OCI-M1 (cell line): ENCODE data around the gene KCNQ1.
A peak's percentile ranks its signal among the peaks of the same experiment; 100 is the strongest.

ENCODE experiments used
- DNase-seq: peaks from one replicate; lab custom pipeline; 2025; lab: John Stamatoyannopoulos, UW

The KCNQ1 gene

DNA sequence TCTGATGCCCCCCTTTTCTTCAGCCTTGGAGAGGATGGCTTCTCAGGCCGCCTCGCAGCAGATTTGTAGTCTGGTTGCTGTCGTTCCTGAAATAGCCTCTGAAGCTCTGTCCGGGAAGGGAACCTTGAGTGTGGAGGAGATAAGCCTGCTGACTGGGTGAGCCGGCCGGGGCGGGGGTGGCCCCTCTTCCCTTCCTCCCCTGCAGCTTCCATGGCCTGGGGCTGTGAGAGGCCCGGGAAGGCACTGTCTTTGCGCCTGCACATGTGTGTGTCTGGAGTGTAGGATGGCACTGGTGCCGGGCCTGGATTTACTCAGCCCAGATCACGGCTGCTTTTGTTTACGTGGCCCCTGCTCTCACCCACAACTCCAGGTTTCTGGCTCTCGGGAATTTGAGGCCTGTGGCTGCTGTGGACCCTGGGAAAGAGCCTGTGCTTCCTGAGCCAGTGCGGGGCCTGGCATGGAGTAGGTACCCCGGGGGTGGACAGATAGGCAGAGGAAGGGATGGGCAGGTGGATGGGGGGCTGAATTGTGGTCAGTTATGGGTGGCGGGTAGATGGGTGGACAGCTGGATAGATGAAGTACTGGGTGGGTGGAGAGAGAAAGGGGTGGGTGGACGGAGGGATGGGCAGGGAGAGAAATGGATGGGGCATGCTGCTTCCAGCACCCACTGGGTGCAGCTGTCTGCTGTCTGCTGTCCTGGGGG is 16.6 kb downstream of the KCNQ1 start:
- DNase-seq, result peak; percentile 55

DNA sequence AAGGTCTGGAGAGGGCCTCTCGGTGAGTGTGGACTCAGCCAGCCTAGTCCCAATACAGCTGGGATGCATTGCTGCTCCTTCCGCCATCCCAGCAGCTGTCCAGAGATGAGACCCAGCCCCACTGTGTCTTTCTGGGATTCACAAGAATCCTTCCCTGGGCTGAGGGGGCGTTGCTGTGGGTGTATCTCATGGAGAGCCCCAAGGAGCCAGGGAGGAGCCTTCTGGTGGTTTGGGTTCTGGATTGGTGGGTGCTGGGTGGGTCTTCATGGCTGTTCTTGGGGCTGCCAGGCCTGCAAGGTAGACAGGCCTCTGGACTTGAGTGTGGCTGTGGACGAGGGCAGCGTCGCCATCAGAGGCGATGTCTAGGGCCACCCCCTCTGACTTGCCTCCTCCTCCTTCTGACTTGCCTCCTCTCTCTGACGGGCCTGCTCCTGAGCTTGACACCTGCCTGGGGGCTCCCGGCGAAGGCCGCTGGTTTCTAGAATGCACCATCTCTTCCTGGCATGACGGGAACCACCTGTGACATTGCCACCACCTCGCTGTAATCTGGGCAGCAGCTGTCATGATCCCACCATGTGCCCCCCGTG is 17.2 kb downstream of the KCNQ1 start:
- no peak for DNase-seq

DNA sequence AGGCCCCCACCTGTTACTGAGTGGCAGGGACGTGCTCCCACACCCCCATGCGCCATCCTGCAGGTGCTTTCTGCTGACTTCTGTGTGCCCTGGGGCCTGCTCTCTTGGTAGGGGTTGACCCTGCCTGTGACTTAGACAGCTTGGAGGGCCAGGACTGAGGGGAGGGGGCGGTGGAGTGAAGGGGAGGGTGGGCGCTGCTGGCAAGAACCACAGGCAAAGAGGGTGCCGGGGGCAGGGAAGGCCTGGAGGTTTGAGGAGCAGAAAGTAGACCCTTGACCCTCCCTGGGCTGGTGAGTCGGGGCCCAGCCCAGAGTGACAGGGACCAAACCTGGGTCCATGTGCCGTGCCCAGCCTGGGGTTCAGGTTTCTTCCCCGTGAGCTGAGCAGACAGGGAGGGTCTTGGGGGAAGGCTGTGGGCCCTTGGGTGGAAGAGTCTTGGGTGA is 17.8 kb downstream of the KCNQ1 start:
- DNase-seq, result no peak

DNA sequence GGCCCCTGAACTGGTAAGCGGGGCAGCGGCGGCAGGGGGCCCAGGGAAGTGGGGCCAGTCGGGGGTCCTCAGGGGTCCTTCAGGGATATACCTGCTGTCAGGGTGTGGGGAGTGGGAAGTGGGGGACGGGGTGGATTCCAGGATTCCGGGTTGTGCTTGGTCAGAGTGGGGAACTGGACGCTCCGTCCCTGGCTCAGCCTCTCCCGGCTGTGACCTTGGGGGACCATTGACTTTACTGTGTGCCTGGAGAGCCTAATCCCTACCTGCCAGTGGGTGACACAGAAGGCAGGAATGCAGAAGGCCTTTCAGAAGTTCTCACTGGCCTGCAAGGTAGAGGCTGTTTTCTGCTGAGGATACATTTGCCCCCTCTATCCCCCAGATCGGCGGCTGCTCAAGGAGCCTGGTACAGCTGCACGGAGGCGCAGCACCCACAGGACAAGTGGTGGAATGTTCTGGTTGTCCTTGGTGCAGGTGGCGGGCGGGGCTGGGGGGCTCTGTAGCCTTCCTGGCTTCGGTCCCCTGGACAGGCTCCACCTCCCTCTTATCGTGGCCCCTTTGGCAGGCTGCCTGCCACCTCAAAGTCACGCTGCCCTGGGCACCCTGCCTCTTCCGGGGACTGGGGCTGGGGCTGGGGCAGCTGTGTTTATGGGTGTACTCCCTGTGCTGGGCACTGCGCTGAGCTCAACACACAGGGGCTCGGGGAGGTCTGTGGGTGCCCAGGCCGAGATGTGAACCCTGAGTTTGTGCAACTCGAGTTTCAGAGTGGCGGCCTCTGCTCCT is 18.4 kb downstream of the KCNQ1 start:
- peak; percentile 31 for DNase-seq

DNA sequence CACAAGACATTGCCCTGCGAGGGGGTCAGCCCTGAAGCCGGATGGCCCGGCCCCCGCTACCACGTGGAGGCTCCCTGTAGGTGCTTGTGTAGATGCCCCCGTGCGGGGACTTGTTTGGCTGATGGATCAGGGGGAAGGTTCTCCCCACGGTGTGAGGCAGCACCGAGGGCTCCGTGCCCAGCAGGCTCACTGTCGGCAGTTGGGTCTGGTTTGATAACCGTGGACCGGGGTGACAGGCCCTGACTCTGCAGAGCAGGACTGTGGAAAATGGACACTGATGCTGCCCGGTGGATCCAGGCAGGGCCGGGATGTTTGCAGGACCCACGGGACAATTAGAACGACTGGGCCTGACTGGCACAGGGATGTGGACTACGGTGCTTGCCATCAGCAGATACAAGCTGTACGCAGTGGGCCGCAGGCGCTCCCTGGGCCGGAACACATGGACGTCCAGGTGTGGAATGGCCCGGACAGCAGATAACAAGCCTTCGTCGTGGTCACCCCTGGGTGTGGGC is 19.0 kb downstream of the KCNQ1 start:
- no peak for DNase-seq

DNA sequence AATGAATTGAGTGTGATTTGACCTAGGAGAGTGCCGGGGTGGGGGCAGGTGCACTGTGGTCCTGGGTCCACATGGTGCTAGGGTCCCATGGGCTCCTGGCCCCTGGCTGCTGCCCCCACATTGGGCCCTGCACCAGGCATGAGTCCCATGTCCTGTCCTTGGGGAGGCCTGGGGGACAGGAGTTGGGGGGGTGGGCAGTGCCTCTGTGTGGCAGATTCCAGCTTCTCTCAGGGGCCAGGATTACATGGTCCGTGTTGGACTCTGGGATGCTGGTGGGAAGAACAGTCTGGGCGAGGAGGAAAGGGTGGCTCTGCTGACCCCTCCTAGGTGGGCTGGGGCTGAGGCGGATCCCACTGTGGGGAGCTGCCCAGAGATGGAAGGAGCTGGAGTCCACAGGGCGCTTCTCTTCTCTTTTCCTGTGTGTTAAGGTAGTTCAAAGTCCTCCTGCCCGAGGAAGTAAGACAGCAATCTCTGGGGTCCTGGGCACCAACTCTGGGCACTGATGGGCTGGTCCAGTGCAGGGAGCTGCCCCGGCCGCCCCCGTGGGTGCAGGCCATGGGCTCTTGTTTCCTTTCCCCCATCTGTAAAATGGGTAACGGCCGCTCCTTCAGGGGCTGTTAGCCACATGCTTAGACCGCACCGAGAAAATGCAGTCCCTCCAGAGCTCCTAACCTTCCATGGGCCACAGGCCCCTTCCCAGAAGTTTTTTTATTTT is 19.8 kb downstream of the KCNQ1 start:
- no peak for DNase-seq

DNA sequence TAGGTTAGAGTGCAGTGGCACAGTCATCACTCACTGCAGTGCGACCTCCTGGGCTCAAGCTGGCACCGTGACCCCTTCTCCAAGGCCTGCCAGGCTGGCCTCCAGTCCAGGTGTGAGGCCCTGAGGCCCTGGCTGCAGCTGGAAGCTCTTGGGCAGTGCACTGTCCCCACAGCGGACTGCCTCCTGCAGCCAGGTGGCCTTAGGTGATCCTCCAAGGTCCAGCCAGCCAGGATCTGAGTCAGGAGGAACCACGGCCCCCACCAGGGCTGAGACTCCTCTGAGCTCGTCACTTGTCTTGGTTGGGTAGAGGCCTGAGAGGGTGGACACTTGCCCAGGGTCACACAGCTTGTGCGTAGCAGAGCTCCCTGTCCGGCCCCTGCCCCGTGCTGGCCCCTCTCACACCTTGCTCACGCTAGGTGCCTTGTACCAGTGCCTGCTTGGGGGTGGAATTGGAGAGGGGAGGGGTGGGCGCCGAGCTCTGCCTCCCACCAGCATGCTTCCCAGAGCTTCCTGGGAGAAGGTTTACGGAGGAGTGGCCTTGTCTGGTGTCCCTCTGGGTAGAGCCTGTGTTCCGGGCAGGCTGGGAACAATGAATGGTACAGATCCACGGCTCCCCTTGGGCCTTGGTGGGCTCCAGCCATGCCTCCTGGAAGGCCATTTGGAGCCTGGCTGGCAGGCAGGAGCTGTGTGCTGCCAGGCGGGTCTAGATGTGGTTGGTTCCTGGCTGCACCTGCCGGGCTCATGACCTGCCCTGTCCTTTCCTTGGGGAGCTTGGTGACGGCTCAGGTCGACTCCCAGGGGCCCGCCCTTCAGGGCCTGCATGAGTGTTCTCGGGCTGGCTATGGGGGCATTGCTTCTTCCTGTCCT is 20.6 kb downstream of the KCNQ1 start:
- no peak for DNase-seq

DNA sequence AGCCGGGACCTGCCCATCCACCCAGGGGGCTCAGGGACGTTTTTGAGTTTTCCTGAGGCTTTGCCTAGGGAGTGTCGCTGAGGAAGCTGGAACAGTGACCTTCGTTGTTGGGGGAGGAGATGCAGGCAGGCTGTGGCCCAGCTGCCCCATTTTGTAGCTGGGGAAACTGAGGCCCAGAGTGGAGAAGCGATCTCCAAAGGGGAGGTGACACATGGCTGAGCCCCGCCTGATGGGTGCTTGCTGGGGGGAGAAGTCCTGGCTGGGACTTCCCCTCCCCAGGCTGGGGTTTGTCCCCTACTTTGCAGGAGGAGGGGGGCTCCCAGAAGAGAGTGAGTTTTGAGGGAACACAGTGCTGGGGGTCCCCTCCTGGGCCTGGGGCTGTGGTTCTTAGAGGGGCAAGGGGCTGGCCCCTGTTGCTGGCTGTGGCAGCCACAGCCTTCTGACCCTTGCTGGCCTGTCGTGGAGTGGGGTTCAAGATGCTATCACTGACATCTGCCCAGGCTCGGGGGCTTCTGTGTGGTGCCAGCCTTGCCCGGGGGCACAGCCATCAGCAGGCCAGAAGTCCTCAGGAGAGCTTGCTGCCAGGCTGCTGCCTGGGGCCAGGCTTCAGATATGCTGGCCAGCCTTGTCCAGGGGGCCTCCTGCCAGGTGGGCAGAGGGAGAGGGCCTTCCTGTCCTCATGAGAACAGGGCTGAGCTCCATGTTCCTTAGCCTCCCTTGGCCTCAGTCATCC is 21.4 kb downstream of the KCNQ1 start:
- no peak for DNase-seq

DNA sequence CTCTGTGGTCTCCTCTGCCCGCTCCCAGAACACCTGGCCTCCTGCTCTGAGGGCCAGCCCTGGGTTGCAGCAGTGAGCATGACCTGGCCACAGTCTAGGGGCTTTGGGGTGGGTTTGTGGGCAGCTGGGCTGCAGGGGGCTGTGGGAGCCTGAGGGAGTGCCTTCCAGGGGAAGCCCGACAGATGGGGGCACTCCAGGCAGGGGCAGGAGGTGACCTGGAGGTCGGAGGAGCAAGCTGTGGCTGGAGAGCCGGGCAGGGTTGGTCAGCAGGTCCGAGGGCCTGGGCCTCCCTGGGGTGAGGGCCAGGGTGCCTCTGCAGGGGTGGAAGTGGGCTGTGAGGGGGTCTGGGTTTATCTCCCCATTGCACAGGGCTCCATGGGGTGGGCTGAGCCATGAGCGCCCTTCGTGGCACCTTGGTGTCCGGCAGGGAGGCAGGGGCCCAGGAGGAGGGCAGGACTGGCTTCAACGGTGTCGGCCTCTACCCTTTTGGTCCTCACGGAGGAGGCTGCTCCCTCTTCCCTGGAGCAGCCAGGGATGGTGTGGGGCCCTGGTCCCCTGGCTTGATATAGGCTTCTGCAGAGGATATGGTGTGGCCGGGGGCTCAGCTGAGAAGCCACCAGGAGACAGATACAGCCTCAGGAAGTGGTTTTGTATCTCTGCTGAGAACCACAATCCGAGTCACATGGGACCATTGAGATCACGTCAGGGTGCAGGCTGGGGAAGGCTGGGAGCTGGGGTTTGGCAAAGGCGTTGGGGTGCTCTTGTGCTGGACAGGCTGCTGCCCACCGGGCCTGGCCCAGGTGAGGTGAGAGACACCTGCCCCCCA is 22.3 kb downstream of the KCNQ1 start:
- peak; percentile 87 for DNase-seq

DNA sequence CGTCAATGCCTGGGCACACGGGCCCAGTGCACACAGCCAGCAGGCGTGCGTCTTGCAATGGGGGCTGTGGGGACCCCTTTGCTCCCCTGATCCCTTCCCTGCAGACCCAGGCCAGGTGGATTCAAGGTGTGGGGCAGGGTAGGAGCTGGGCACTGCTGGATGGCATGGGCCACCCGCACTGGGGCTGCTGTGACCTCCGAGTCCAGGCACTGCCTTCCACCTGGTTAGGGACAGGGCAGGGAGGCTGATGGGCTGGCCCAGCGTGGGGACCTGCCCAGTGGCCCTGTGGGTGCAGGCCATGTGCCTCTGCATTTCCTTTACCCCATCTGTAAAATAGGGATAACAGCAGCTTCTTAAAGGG is 22.9 kb downstream of the KCNQ1 start:
- DNase-seq, result no peak

DNA sequence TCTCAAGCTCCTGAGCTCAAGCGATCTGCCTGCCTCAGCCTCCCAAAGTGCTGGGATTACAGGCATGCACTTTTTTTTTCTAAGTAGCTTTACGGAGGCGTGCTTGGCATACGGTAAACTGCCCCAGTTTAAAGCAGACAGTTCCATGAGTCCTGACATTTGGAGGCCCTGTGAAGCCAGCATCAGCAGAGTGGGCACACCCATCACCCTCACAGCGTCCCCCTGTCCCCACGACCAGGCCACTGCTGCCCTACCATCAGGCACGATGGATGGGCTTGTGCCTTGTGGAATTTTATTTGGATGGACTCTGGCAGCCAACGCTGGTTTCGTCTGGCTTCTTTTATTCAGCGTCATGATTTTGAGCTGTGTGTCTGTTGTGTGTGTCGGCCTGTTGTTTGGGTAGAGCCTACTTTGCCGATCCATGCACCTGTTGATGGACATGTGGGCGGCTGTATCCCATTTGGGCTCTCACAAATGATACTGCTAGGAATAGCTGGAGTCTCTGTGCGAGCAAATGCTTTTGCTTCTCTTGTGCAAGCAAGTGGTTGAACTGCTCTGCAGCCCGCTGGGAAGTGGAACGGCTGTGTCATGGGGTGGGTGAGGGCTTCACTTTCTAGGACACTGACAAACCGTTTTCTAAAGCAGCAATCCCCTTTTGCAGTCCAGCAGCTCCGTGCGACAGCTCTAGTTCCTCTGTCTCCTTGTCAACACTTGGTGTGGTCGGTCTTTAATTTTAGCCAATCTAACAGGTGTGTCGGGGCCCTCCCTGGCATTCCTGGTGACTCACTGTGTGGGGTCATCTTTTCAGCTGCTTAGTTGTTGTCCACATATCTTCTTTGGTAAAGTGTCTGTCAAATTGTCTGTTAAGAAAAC is 23.8 kb downstream of the KCNQ1 start:
- DNase-seq, result no peak

DNA sequence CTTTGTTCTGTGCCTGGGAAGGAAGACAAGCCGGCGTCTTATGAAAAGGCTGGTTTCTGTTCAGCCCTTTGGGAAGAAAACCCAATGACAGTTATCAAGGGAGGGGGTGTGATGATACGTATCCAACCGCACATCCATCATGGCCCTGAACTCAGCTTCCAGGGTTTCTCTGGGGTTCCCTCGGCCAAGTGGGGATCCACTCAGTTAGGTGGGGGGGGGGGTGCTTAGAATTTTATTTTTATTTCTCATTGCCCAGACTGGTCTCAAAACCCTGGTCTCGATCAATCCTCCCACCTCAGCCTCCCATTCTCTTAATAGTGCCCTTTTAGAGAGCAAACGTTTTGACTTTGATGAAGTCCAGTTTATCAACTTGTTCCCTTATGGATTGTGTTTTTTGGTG is 25.7 kb downstream of the KCNQ1 start:
- no peak for DNase-seq

DNA sequence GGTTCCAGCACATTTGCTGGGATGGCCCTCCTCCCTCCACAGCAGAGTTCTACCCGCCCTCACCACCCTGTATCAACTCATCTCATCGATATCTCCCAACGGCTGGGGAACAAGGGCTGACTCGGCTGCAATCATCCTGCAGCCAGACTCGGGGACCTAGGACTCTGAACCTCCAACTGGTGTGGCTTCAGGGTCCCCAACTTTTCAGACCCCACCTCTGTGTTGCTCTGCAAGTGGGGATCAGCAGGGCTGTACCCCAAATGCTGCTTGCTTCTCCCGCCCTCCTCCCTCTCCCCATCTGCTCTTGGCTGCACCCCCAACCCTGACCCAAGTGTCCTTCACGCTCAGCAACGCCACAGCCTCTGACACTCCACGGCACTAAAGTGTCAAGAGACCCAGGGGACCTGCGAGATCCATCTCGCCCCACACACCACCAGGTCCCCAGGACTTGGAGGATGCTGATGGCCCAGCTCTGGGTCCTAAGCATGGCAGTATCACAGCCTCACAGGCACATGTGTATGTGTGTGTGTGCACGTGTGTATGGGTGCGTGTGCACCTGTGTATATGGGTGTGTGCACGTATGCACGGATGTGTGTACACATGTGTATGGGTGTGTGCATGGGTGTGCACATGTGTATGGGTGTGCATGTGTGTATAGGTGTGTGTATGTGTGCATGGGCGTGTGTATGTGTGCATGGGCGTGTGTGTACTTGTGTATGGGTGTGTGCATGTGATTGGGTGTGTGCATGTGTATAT is 26.4 kb downstream of the KCNQ1 start:
- DNase-seq, result no peak

DNA sequence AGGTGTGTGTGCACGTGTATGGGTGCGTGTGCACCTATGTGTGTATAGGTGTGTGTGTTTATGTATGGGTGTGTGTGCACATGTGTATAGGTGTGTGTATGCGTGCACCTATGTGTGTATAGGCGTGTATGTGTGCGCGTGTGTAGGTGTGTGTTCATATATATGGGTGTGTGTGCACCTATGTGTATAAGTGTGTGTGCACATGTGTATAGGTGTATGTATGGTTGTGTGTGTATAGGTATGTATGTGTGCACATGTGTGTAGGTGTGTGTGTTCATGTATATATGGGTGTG is 26.9 kb downstream of the KCNQ1 start:
- DNase-seq, result no peak

DNA sequence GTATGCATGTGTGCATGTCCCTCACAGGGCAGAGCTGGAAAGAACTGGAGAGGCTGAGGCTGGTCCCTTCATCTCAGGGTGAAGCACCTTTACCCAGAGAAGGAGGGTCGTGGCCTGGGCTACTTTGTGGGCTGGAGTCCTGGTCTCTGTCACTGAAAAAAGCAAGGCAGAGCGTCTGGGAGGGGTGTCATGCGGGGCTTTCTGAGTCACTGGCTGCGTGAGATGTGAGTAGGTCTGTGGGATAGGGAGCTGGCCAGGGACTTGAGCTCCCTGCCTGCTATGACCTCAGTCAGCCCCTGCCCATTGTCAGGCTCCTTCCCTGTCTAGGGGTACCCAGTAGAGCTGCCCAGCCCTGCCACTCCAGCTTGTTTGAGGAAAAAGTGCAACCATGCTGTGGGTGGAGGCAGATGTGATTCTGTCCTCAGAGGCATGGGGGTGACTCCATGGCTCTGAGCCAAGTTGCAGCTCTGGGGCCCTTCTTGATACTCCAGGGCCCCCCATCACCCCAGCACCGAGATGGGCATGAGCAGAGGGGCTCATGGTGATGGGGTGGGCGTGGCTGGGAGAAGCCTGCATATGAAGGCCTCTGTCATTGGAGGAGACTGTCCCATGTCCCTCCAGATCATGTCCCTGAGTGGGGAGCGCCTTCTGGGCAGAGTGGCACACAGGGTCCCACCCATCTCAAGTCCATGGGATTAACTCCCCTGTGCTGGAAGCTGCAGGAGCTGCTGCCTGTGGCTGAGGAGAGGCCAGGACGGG is 27.8 kb downstream of the KCNQ1 start:
- DNase-seq, result no peak

DNA sequence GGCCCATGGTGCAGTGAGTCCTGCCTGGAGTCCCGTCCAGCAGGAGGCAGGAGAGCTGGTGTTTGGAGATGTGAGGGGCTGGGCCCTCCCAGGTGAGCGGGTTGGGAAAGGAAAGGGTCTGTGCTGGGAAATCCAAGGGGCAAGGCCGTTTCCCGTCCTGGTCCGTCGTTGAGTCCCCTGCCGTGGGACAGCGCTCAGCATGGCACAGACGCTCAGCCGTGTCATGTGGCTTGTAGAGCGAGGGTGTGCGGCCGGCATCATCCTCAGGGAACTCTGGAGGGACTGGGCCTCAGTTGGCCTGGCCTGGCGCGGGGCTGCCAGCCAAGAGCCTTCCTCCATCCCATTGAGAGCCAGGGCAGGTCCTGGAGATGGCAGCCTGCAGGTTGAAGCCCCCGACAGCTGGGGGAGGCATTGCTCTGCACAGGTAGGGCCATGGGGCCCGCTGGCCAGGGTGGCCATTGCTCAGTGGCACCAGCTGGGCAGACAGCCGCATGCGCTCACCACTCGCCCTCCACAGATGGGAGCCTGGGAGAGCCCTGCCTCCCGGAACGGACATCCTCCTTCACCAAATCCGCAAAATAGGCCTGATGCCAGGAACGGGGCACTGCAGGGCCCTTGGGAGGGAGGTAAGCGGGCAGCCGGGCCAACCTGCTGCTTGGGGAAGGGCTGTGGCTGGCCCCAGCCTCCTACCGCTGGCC is 28.7 kb downstream of the KCNQ1 start:
- no peak for DNase-seq
